Spleen (tissue), 11 donors: ENCODE results near the gene CDC25B. TPM values are rescaled to one million over a fixed set of nuclear protein-coding genes. Genes with fewer than 3 reads are reported as not detected.

Experiments used
- DNase-seq: peaks from one replicate; pipeline ENCODE4 v3.0.0-alpha.2; 2020
- H3K27ac ChIP-seq, 8 donors: fragments of 200-600 bp; sonication (generic) in 7 of 8; 1 replicate in 4 of 8; 2 replicates in 4 of 8; pipeline versions ENCODE4 v1.5.0 to v1.8.0; 2016 to 2021; ENCODE audit warnings: inconsistent platforms in 4 of 8, mild to moderate bottlenecking in 4 of 8, moderate library complexity in 1 of 8
- H3K27me3 ChIP-seq, 7 donors: fragments of 200-600 bp; sonication (generic) in 6 of 7; replicated peaks in 1 of 7; 1 replicate in 4 of 7; 2 replicates in 3 of 7; pipeline versions ENCODE4 v1.5.0 to v1.8.0; 2016 to 2021; ENCODE audit warnings: inconsistent platforms in 3 of 7, mild to moderate bottlenecking in 1 of 7
- H3K36me3 ChIP-seq, 6 donors: fragments of 200-600 bp; sonication (generic) in 5 of 6; 1 replicate in 4 of 6; 2 replicates in 2 of 6; pipeline versions ENCODE4 v1.5.0 to v1.8.0; 2016 to 2021; ENCODE audit warnings: inconsistent platforms in 2 of 6
- H3K4me1 ChIP-seq, 6 donors: fragments of 200-600 bp; sonication (generic) in 5 of 6; 1 replicate in 3 of 6; 2 replicates in 3 of 6; pipeline versions ENCODE4 v1.5.0 to v1.8.0; 2016 to 2021; ENCODE audit warnings: inconsistent platforms in 3 of 6
- H3K4me3 ChIP-seq, 8 donors: fragments of 200-600 bp; sonication (generic) in 7 of 8; 1 replicate in 4 of 8; 2 replicates in 4 of 8; pipeline versions ENCODE4 v1.5.0 to v1.8.0; 2016 to 2021; ENCODE audit warnings: inconsistent platforms in 4 of 8, mild to moderate bottlenecking in 4 of 8, moderate library complexity in 2 of 8
- H3K9me3 ChIP-seq, 8 donors: fragments of 200-600 bp; sonication (generic) in 7 of 8; 1 replicate in 4 of 8; 2 replicates in 4 of 8; pipeline versions ENCODE4 v1.5.0 to v1.8.0; 2016 to 2021; ENCODE audit warnings: inconsistent platforms in 4 of 8
- POLR2A ChIP-seq, 3 donors: fragments of 450-650 bp; IDR thresholded peaks; one replicate each; pipeline ENCODE4 v1.5.1; 2017; ENCODE audit warnings: antibody characterized with exemption in 3 of 3, mild to moderate bottlenecking in 1 of 3
- POLR2AphosphoS5 ChIP-seq, 3 donors: sonication (generic); formaldehyde crosslinking; IDR thresholded peaks; one replicate each; pipeline ENCODE4 v1.5.1; 2017; ENCODE audit warnings: antibody characterized with exemption in 3 of 3
- WGBS, 5 donors: extraction: QIAGEN DNeasy Blood & Tissue Kit in 3 of 5; methylation state at CpG; one replicate each; pipeline versions ENCODE4 v1.1.5 to v1.1.7; 2013 to 2018; 5-methylcytosine and 5-hydroxymethylcytosine counted together
- intact Hi-C: fragments of 100-400 bp; cut with DNase I; formaldehyde crosslinking; loops from one replicate; pipeline ENCODE4 v1.15.0; 2023; ENCODE audit warnings: low total_unique reads
- polyA plus RNA-seq, 3 donors: library from polyadenylated mRNA; stranded (reverse); fragments of 200-250 nt; gene quantifications; one replicate each; pipeline ENCODE4 v1.2.1, GENCODE V29; 2013
- total RNA-seq, 7 donors: library from RNA; depleted of rRNA in 3 of 7; stranded (reverse); fragments of >200 nt in 3 of 7; fragmentation: NEBNext Ultra II Directional in 4 of 7; extraction: Animal tissue kit (Norgen Biotek cat#: 25700) in 4 of 7; gene quantifications; one replicate each; pipeline versions ENCODE4 v1.1.0 to v1.2.1, GENCODE V29; 2016 to 2021
- TF ChIP-seq, protein P1 (sequence below), 11 experiments: fragments of 200-600 bp in 7 of 11; fragments of 450-650 bp in 4 of 11; sonication (generic) in 4 of 11; IDR thresholded peaks in 8 of 11; conservative IDR thresholded peaks in 3 of 11; 1 replicate in 7 of 11; 2 replicates in 4 of 11; pipeline versions ENCODE4 v1.4.0 to v1.8.0; 2016 to 2021; ENCODE audit warnings: antibody characterized with exemption in 11 of 11, inconsistent platforms in 4 of 11, mild to moderate bottlenecking in 1 of 11
- donor health status: healthy with polysubstance abuse.
- donor health status: DM: no; HTN: no; CAD: no; lungs with moderate emphysema.
- donor health status: DM: no; HTN: no; CAD: no.
- donor health status: Bipolar disorder and iron deficiency.
- donor health status: healthy.
- donor health status: DM: no; HTN: no; CAD: no.
- donor health status: DM: yes; HTN: yes; CAD: no.

CDC25B gene
- total and polyA plus RNA-seq, 10 donors = 22.8 to 67.7 (median 50.9) TPM

- no peak for DNase-seq
- H3K36me3 ChIP-seq = peaks cover 0 to 4% (median 0%) of the 10 kb centered on the region in 6 donors
- H3K27me3 ChIP-seq = no peaks in the 10 kb centered on the region
- TF ChIP-seq, protein P1, sequence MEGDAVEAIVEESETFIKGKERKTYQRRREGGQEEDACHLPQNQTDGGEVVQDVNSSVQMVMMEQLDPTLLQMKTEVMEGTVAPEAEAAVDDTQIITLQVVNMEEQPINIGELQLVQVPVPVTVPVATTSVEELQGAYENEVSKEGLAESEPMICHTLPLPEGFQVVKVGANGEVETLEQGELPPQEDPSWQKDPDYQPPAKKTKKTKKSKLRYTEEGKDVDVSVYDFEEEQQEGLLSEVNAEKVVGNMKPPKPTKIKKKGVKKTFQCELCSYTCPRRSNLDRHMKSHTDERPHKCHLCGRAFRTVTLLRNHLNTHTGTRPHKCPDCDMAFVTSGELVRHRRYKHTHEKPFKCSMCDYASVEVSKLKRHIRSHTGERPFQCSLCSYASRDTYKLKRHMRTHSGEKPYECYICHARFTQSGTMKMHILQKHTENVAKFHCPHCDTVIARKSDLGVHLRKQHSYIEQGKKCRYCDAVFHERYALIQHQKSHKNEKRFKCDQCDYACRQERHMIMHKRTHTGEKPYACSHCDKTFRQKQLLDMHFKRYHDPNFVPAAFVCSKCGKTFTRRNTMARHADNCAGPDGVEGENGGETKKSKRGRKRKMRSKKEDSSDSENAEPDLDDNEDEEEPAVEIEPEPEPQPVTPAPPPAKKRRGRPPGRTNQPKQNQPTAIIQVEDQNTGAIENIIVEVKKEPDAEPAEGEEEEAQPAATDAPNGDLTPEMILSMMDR (IDR thresholded peaks at IDR 0.05 in 8 of 11, conservative IDR thresholded peaks at IDR 0.05 in 3 of 11) = no peak
- TF ChIP-seq POLR2AphosphoS5 (IDR thresholded peaks at IDR 0.05) = no peak
- no peak for TF ChIP-seq POLR2A (IDR thresholded peaks at IDR 0.05)
- peaks cover 15 to 53% (median 29%) of the 10 kb centered on the region in 6 donors for H3K4me1 ChIP-seq
- no peaks in the 10 kb centered on the region for H3K9me3 ChIP-seq
- intact Hi-C loops = no loop called here
- H3K4me3 ChIP-seq = peak overlapping the region; percentile 91 to 100 (median 98)
- peak overlapping the region; percentile 86 to 96 (median 91) for H3K27ac ChIP-seq
- WGBS, 5 donors = 26 to 34% (median 29%) methylated on average over 8 of the region's 8 CpGs
Observed at GRCh38 chr20:3847429-3847940, 51.4 kb downstream of the CDC25B start.

DNA sequence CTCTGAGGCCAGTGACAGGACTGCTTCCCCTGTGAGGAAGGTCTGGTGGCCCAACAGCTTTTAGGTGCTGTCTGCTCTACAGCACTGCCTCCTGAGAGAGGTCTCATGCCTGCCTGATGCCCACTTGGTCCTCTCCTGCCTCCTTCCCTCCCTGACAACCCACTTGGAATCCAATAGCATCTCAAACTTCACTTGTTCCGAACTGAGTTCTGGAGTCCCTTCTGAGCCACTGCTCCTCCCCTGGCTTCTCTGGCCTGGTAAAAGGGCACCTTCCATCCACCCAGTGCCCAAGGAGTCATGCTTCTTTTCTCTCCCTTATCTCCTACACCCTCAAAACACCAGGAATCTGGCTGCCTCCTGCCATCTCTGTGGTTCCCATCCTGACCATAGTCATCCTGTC is 52.5 kb downstream of the CDC25B start:
- H3K27ac ChIP-seq = peak overlapping the region in 1 of 8 donors; percentile 96
- no peak for TF ChIP-seq POLR2AphosphoS5 (IDR thresholded peaks at IDR 0.05)
- TF ChIP-seq POLR2A (IDR thresholded peaks at IDR 0.05) = no peak
- TF ChIP-seq, protein P1 (IDR thresholded peaks at IDR 0.05 in 8 of 11, conservative IDR thresholded peaks at IDR 0.05 in 3 of 11) = no peak
- no peaks in the 10 kb centered on the region for H3K27me3 ChIP-seq
- intact Hi-C loops = no loop called here
- H3K4me3 ChIP-seq = no peak overlapping the region
- WGBS, 5 donors = 82 to 100% (median 92%) methylated on average over 1 of the region's 1 CpG
- no peaks in the 10 kb centered on the region for H3K9me3 ChIP-seq
- peaks cover 15 to 53% (median 29%) of the 10 kb centered on the region in 6 donors for H3K4me1 ChIP-seq
- no peak for DNase-seq
- H3K36me3 ChIP-seq = peaks cover 0 to 4% (median 0%) of the 10 kb centered on the region in 6 donors

DNA sequence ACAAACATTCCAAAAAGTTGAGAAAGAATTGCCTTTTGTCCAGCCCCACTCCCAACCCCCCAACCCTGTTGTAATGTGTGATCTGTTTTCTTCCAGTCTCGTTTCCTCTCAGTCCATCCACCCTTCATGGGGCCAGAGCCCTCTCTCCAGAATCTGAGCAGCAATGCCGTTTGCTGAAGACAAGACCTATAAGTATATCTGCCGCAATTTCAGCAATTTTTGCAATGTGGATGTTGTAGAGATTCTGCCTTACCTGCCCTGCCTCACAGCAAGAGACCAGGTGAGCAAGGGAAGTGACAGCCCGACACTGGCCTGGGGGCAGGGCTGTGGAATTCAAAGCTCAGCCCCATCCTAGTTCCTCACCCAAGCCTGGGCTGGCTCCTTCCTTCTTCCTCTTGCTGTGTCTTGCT is 58.4 kb downstream of the CDC25B start:
- Histone ChIP-seq H3K9me3 (no peaks in the 10 kb centered on the region), H3K27ac (peak overlapping the region in 3 of 8 donors; percentile 39 to 54 (median 53)), H3K4me1 (peaks cover 0 to 35% (median 11%) of the 10 kb centered on the region in 6 donors), H3K27me3 (no peaks in the 10 kb centered on the region), H3K36me3 (peaks cover 0 to 52% (median 38%) of the 10 kb centered on the region in 6 donors), H3K4me3 (no peak overlapping the region)
- TF ChIP-seq POLR2A (IDR thresholded peaks at IDR 0.05) (no peak), POLR2AphosphoS5 (IDR thresholded peaks at IDR 0.05) (no peak)
- TF ChIP-seq, protein P1 (IDR thresholded peaks at IDR 0.05 in 8 of 11, conservative IDR thresholded peaks at IDR 0.05 in 3 of 11) = no peak
- DNase-seq = no peak
- intact Hi-C loops = loop anchor here (10.0 kb wide), 1 partner anchor 60 kb away; the partner anchor contains the start of gene CDC25B
- 58 to 81% (median 66%) methylated on average over 4 of the region's 4 CpGs for WGBS, 5 donors

Other genes with a start within 250 kb of the CDC25B start
- not detected for gene GFRA4, start 132.9 kb upstream of the CDC25B start, total RNA-seq
- not detected for gene GFRA4, start 132.9 kb upstream of the CDC25B start, polyA plus RNA-seq
- 10 to 100 TPM in 3 of 7 donors, 1 to 10 TPM in 4; 4.0 to 10.7 (median 9.1) TPM for gene ADAM33, start 114.3 kb upstream of the CDC25B start, total RNA-seq
- gene ADAM33, start 114.3 kb upstream of the CDC25B start, polyA plus RNA-seq = 10 to 100 TPM in 1 of 3 donors, 1 to 10 TPM in 2; 5.9 to 31.6 (median 9.5) TPM
- 10 to 100 TPM in 5 of 7 donors, 1 to 10 TPM in 2; 3.0 to 50.2 (median 21.9) TPM for gene SIGLEC1, start 83.7 kb upstream of the CDC25B start, total RNA-seq
- 10 to 100 TPM in 2 of 3 donors, 1 to 10 TPM in 1; 8.1 to 18.4 (median 11.0) TPM for gene SIGLEC1, start 83.7 kb upstream of the CDC25B start, polyA plus RNA-seq
- 10 to 100 TPM; 12.6 to 74.0 (median 29.9) TPM for gene HSPA12B, start 63.6 kb upstream of the CDC25B start, total RNA-seq
- 10 to 100 TPM in 2 of 3 donors, 1 to 10 TPM in 1; 5.7 to 41.6 (median 21.3) TPM for gene HSPA12B, start 63.6 kb upstream of the CDC25B start, polyA plus RNA-seq
- 10 to 100 TPM; 29.4 to 42.4 (median 35.1) TPM for gene ADISSP, start 28.6 kb upstream of the CDC25B start, total RNA-seq
- gene ADISSP, start 28.6 kb upstream of the CDC25B start, polyA plus RNA-seq = 10 to 100 TPM; 31.3 to 55.5 (median 36.8) TPM
- not detected for gene SPEF1, start 14.9 kb upstream of the CDC25B start, total RNA-seq
- under 1 TPM in 2 of 3 donors, not detected in 1; 0.06 to 0.11 TPM for gene SPEF1, start 14.9 kb upstream of the CDC25B start, polyA plus RNA-seq
- 10 to 100 TPM; 41.8 to 84.7 (median 57.9) TPM for gene CENPB, start 9.6 kb upstream of the CDC25B start, total RNA-seq
- 10 to 100 TPM; 24.8 to 56.9 (median 29.3) TPM for gene CENPB, start 9.6 kb upstream of the CDC25B start, polyA plus RNA-seq
- 10 to 100 TPM; 11.1 to 19.0 (median 17.1) TPM for gene AP5S1, start 24.2 kb downstream of the CDC25B start, total RNA-seq
- 1 to 10 TPM; 5.3 to 9.6 (median 5.6) TPM for gene AP5S1, start 24.2 kb downstream of the CDC25B start, polyA plus RNA-seq
- gene MAVS, start 50.5 kb downstream of the CDC25B start, total RNA-seq = 10 to 100 TPM; 27.2 to 45.0 (median 41.0) TPM
- gene MAVS, start 50.5 kb downstream of the CDC25B start, polyA plus RNA-seq = 10 to 100 TPM in 1 of 3 donors, 1 to 10 TPM in 2; 4.1 to 18.5 (median 5.2) TPM
- gene PANK2, start 93.1 kb downstream of the CDC25B start, total RNA-seq = 10 to 100 TPM; 45.5 to 74.4 (median 67.9) TPM
- gene PANK2, start 93.1 kb downstream of the CDC25B start, polyA plus RNA-seq = 10 to 100 TPM; 23.0 to 36.2 (median 32.3) TPM
- gene RNF24, start 219.2 kb downstream of the CDC25B start, total RNA-seq = 10 to 100 TPM; 22.0 to 46.8 (median 30.7) TPM
- gene RNF24, start 219.2 kb downstream of the CDC25B start, polyA plus RNA-seq = 1 to 10 TPM; 1.1 to 3.8 (median 1.8) TPM